Measurements from ENCODE around the gene CYP11A1.
"Not testable (repeated sequence)": the region's sequence is repeated elsewhere in the genome, so short reads cannot be mapped to it uniquely, and the experiment has no call there.

Gene CYP11A1

DNA sequence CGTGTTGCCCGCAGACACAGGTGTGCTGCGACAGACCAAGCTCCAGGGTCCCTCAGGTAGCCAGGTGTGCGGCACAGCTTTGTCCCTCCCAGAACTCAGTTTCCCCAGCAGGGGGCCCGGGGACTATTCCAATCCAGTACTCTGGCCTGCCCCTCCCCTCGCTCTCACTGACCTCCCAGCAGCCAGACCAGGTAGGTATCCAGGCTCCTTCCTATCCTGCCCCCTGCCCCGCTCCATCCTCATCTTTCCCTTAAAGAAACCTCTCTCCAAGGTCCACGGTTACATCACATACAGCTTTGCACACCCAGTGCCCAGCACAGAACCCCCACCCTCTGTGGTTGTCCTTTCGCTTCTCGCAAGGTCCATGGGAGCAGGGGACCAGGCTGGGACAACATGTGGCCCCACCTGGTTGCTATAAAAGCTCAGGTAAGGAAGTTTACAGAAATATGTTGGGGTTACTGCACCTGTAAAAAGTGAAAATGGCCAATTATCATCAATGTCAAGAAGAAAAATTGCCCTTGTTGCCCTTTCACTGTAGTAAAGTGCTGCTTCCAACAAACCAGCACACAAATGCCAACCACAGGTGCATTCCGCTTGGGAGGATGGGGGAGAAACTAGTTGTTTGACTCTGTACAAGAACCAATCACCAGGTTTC lies 7.3 kb upstream of the CYP11A1 start:
- no peak for DNase-seq (ENCODE audit: low read depth)

DNA sequence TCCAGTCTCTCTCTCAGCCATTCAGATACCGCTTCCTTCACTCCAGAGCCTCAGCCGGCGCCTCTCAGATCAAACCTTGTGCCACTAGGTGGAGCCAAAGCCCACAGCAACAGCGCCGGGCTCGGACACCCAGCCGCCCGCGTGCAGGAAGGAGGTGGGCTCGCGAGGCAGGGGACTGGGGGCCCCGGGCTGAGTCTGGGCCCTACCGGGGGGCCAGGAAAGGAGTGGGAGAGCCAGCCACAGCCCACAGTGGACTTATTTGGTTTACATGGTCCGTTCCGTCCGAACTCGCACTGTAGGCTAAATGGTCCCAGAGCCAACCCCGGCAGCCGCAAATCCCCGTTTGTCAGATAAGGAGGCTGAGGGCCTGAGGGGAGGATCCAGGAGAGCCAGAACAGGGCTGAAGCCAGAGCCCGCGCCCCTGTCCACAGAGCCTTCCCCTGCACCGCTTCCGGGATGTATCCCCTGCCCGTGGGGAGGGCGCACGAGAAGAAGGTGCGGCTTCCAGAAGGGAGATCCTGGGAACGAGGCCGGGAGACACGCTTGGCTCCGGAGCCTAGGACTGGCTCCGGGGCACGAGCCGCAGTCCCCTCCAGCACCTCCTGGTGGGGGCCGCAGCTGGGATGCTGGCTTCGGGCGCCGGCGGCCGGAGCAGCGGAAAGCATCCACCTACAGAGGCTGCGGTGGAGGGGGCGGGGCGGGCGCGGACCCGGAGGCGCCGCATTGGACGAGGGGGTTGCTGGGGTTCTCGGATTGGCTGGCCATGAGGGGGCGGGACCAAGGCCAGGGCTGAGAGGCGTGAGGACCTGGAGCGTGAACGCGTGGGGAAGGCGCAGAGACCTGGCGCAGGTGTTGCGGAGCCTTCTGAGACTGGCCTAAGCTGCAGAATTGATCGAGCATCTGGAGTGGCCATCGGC lies 6.5 kb upstream of the CYP11A1 start:
- peak; percentile 89 for DNase-seq (ENCODE audit: low read depth)

DNA sequence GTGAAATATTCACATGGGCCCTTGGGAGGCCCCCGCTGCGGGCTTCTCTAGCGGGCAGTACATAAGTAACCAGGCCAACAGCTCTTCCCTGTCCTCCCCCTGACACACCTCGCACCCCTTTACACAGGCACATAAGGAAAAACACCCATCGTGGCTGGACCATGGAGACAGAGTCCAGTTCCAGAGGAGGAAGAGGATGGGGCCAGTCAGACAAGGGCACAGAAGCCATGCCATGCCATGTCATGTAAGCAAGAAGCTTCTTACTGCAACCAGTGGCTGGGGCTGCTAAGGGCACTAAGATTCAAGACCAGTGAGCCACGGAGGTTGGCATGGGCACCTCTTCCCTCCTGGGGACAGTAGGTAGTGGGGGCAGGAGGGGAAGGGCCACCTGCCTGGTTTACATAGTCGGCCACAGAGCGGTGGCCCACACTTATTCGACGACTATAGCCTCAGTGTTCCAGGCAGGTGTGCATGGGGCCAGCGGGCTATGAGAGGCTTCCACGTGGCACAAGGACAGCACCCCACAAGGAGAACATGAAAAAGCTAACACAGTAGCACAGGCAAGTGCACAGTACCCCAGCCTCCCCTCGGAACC lies 5.7 kb upstream of the CYP11A1 start:
- no peak for DNase-seq (ENCODE audit: low read depth)

DNA sequence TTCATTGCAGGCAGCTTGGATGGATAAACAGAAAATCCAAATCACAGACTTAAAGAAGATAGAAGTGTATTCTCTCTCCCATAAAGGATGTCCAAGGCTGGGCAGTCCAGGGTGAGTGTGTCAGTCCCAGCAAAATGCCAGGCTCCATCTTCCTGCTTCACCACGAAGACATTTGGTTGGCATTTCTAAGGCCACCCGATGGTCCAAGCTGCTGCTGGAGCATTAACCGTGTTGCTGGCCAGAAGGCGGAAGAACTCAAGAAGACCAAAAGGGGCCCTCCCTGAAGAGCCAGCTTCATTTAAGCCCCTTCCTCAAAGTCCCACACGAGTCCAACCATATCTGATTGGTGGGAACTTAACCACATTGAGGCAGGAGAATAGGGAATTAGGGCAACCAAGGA lies 3.0 kb upstream of the CYP11A1 start:
- DNase-seq (ENCODE audit: low read depth) = no peak

DNA sequence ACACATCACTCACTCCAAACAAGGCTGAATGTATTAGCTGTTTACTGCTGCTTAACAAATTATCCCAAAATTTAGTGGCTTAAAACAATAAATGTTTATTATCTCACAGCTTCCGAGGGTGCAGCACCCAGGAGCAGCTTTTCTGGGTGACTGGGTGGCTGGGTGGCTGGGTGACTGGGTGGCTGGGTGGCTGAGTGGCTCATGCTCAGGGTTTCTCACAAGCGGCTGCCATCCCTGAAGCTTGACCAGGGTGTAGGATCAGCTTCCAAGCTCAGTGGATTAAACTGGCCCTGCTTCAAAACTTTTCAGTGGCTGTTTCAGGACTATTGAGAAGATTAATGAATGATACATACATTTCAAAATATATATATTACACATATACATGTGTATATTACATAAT lies 2.3 kb upstream of the CYP11A1 start:
- no peak for DNase-seq (ENCODE audit: low read depth)

DNA sequence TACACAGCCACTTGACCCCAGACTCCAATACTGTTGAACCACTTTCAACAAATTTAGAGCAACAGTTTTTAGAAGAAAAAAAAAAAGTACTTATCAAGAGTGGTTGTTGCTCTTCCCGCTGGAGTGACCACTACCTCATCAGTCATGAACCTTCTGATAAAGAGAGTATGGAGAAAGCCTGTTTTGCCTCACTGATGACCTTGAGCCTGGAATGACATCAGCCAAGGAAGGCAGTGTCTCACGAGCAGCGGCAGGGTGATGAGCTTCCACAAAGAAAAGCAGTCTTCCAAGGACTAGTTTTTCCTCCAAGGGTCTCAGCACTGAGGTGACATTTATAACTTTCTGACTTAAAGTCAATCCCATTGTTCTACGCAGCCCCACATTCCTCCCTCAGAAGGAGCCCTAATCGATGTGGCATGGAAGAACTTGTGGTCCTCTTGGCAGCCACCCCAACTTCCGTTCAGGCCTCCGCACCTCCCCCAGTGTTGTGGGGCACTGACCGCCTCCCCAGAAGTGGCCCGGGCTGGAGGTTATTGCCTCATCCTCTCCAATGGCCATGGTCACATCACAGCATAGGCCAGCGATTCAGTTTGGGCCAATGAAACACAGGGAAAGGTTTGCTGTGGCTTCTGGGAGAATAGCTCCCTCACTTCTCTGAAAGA lies 1.8 kb upstream of the CYP11A1 start:
- no peak for DNase-seq (ENCODE audit: low read depth)

DNA sequence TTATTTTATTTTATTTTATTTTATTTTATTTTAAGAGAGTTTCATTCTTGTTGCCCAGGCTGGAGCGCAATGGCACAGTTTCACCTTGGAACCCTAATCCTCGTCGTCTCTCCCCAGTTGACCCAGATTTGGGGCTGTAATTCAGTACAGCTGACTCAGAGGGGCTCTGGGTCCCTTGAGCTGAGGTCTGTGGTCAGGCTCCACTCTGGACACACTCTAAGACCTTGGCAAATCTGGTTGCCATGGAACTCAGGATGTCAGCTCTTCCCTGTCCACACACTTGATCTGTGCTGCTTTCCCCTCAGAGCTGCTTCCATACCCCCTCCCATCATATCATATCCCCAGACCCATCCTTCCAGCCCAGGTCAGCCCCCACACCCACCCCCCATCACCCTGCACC lies 675 bp upstream of the CYP11A1 start:
- DNase-seq (ENCODE audit: low read depth) = no peak

DNA sequence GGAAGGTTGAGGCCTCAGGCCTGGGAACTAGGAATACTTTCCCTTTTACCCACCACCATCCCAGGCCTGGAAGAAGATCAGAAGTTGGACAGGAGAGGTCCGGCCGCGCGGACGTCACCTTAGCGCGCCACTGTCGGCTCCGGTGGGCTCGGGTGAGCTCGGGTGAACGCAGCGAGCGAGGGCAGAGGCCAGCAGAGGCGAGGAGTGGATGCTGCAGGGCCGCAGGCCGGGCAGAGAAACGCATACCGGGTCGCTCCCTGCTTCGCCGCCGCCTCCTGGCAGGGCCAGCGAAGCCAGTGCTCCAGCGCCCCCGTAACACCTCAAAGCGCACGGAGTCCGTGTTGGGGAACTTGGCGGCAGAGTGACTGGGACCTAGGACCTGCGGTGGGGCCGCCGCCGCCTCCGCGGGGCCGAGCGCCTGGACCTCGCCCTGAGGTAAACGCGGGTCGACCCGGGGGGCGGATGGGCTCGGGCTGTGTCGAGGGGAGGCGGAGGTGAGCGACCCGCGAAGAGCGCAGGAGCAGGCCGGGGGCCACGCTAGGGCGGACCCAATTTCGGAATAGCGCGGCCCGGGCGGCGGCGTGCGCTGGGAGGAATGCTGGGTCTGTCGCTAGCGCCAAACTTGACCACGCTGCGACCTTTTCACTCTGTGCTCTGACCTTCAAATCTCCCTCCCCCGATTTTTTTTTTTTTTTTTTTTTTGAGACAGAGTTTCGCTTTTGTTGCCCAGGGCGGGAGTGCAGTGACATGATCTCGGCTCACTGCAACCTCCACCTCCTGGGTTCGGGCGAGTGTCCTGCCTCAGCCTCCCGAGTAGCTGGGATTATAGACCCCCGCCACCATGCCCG lies 1.6 kb downstream of the CYP11A1 start:
- peak; percentile 68 for DNase-seq (ENCODE audit: low read depth)

DNA sequence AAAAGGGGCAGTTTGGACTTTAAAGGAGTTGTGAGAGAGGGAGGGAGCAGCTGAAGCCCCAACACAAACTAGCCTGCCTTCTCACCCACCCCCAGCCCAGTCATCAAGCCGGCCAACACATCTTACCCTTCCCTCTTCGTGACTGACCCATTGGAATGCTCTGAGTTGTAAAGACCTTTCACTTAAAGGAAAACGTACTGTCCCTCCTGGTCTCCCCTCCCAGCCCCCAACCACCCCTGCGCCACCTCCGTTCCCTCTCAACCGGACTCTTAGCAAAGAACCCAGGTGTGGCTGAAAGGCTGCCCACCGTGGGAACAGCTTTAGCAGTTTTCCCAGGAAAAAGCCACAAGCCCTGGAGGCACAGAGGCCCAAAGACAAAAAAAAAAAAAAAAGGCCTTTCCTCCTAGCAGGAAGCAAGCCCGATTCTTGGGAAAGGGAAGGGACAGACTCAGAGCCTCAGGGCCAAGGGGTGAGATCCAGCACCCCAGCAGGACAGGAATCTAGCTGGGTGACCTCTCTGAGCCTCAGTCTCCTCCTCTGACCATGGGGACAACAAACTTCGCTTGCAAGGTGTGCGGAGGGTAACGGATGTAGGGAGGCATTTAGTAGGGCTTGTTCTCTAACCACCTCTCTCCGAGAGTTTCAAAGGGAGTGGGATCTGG lies 2.4 kb downstream of the CYP11A1 start:
- peak; percentile 32 for DNase-seq (ENCODE audit: low read depth)

DNA sequence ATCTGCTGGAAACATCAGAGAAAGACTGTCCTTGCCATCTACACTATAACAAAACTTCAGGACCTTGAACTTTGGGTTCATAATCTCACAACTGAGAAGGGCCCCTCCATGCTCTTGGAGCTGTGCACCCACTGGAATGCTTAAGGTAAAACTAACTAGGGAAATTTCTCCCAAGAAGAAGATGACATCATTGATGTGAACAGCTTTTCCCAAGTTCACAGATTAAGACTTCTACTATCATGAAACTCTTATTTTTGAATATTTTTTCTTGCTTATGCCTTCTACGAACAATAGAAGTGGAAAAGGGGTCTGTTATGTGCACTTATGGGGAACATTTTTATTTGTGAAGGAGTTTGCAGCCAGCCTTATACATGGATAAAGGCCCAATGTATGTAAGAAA lies 5.0 kb downstream of the CYP11A1 start:
- DNase-seq (ENCODE audit: low read depth) = no peak

DNA sequence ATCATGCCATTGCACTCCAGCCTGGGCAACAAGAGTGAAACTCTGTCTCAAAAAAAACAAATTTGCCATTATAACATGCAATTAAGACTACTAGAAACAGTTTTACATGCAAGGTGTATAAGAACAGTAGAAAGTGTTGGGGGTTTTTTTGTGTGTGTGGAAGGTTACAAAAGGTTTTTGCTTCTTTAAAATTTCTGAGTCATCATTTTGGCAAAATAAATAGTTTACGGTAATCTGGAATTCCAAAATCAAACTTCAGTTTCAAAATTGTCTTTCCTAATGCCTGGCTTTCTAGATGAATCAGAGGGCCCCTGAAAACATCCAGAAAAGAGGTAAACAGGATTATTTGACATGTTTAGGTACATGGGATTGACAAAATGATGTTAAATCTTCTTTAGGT lies 6.6 kb downstream of the CYP11A1 start:
- not testable (repeated sequence) for DNase-seq (ENCODE audit: low read depth)

DNA sequence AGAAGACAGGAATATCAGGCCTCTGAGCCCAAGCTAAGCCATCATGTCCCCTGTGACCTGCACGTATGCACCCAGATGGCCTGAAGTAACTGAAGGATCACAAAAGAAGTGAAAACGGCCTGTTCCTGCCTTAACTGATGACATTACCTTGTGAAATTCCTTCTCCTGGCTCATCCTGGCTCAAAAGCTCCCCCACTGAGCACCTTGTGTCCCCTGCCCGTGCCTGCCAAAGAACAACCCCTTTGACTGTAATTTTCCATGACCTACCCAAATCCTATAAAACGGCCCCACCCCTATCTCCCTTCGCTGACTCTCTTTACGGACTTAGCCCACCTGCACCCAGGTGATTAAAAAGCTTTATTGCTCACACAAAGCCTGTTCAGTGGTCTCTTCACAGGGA lies 8.1 kb downstream of the CYP11A1 start:
- DNase-seq (ENCODE audit: low read depth) = not testable (repeated sequence)

DNA sequence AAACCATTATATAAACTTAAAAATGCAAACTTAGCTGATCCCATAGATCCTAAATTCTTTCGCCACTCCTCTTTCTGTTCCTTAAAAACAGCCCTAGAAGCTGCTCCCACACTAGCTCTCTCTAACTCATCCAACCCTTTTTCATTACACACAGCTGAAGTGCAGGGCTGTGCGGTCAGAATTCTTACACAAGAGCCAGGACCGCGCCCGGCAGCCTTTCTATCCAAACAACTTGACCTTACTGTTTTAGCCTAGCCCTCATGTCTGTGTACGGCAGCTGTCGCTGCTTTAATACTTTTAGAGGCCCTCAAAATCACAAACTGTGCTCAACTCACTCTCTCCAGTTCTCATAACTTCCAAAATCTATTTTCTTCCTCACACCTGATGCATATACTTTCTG lies 9.9 kb downstream of the CYP11A1 start:
- DNase-seq (ENCODE audit: low read depth) = not testable (repeated sequence)

DNA sequence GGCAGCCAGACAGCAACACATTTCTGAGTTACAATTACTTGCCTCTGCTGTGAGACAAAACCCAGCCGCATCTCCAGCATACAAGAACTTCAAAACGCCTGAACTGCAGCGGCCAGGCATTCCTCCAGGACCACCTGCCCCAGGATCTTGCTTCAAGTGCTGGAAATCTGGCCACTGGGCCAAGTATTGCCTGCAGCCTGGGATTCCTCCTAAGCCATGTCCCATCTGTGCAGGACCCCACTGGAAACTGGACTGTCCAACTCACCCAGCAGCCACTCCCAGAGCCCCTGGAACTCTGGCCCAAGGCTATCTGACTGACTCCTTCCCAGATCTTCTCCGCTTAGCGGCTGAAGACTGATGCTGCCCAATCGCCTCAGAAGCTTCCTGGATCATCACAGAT lies 11.4 kb downstream of the CYP11A1 start:
- DNase-seq (ENCODE audit: low read depth) = not testable (repeated sequence)

DNA sequence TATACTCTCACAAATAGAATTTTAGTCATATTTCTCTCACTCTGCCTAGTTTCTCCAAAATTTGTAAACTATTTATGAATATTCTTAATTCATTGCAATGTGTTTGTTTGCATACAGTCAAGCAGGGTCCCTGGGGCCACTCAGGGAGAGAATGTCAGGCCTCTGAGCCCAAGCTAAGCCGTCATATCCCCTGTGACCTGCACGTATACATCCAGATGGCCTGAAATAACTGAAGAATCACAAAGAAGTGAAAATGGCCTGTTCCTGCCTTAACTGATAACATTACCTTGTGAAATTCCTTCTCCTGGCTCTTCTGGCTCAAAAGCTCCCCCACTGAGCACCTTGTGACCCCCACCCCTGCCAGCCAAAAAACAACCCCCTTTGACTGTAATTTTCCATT lies 13.5 kb downstream of the CYP11A1 start:
- not testable (repeated sequence) for DNase-seq (ENCODE audit: low read depth)

DNA sequence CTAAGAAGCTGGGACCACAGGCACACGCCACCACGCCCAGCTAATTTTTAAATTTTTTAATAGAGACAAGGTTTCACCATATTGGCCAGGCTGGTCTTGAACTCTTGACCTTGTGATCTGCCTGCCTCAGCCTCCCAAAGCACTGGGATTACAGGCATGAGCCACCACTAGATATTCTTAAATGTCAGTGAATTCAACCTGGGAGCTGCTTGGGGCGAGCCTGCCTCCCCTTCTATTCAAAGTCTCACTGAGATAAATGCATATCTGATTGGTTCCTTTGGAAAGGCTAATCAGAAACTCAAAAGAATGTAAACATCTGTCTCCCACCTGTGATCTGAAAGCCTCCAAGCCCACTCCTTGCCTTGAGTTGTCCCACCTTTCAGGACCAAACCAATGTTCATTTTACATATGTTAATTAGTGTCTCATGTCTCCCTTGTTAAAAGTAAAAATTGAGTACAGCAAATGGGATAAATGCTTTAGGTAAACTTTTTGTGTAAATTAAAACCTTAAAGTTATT lies 15.0 kb downstream of the CYP11A1 start:
- no peak for DNase-seq (ENCODE audit: low read depth)

DNA sequence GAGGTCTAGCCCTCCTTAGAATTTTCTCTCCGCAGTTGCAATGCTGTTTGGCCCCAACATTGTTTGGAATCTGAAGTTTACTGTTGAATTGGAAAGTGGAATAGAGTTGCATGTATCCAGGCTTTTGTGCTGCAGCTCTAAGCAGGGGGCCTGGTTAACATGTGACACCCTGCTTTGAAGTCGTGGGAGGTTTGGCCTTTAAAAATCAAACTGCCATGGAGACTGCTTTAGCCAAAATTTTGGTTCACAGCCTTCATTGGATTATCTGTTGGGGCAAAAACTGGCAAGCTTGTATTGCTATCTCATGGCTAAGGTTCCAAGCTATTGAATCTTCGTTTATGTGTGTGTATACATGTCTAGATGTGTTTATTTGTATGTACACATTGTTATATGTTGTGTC lies 15.8 kb downstream of the CYP11A1 start:
- DNase-seq (ENCODE audit: low read depth) = no peak

DNA sequence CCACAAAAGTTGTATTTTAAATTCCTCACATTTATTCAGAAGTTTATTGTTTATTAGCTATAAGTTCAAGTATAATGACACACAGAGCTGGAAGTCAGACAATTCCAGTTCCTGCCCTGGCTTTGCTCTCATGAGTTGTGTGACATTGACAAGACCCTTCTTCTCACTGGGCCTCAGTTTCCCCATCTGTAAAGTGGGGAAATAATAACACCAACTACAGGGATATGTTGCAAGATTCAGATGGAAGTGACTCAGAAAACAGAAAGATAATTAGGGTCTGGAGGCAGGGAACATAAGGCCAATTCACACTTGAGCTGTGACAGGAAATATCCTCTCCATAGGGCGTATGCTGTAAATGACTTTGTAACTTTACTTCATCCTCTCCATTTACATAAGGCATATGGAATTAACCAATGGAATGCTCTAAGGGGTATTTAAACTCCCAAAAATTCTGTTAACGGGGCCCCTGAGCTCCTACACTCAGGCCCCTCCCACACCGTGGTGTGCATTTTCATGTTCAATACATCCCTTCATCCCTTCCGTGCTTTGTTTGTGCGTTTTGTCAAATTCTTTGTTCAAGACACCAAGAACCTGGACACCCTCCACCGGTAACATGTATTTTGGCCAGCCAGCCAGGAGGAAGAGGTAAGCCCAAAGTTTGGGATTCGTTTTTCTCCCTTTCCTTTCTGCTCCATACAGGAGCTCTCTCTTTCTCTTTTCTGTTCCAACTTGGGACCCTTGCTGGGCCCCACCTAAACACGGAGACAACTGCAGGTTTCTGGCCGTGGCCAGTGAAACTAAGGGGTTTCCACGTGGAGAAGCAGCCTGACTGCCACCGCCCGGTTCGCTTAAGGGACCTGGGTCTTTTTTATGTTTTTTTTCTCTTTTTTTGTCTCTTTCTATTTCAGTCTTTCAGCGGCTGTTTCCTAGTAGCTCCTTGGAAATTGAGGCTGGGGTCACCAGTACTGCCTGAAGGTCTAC lies 16.9 kb downstream of the CYP11A1 start:
- no peak for DNase-seq (ENCODE audit: low read depth)

DNA sequence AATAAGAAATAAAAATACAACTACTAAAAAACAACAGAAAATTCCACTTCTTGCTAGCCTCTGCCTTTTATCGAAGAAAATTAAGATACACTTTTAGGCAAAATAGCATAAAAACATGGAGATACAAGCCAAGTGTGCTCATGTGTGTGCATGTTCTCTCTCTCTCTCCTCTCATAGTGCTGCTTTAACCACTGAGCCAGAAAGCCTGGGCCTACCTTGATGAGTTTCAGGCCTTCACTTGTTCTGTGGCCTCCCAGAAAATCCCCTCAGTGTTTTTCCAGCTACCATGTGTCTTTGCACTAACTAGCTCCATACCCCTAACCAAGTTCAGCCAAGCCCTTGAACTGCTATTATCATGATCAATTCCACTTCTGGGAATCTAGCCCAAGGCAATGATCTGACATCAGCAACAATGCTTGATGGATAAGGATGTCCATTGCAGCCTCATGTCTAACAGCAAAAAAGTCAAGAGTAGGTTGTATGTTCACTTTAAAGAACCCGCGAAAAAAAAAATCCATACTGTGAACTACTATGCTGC lies 18.1 kb downstream of the CYP11A1 start:
- DNase-seq (ENCODE audit: low read depth) = no peak

Data from EH (cell line).